HG03575 (cell line): Measurements from ENCODE around the gene DICER1.

Source experiments
- ATAC-seq: cut with Tn5 transposase; IDR thresholded peaks from one replicate; pipeline ENCODE4 v1.9.1; 2021; ENCODE audit not compliant: unreplicated experiment, insufficient number of reproducible peaks, low FRiP score; ENCODE audit errors: extremely low read depth

DICER1 gene

GRCh38 chr14:95068521-95068920, 88.8 kb downstream of the DICER1 start:
- no peak for ATAC-seq

- no peak for ATAC-seq
These were observed 89.2 kb downstream of the DICER1 start for GRCh38 chr14:95068080-95068479.

GRCh38 chr14:95067526-95067925, 89.8 kb downstream of the DICER1 start:
- ATAC-seq: no peak

DNA sequence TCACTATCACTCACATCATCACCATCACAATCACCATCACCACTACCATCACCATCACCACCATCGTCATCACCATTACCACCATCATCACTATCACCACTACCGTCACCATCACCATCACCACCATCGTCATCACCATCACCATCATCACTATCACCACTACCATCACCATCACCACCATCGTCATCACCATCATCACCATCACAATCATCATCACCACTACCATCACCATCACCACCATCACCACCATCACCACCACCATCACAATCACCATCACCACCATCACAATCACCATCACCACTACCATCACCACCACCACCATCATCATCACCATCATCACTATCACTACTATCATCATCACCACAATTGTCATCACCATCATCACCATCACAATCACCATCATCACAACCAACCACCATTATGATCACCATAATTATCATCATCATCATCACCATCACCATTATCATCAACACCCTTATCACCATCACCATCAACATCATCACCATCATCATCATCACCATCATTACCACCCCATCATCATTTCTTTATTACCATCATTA, 90.8 kb downstream of the DICER1 start:
- no peak for ATAC-seq

- ATAC-seq: no peak
These were observed 91.9 kb downstream of the DICER1 start for GRCh38 chr14:95065411-95065810.

DNA sequence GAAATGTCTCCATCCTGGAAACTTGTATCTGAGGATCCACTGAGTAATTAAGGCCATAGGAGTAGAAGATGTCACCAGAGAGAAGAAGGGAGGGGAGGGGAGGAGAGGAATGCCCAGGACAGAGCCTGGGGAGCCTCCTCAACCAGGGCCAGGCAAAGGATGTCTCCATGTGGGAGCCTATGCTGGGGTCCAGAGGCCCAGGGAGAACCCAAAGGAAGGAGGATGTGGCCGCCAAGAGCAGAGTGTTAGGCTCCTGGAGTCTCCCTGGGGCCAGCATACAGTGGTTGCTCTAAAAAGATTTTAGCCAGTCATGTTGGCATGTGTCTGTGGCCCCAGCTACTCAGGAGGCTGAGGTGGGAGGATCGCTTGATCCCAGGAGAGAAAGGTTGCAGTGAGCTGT, 92.6 kb downstream of the DICER1 start:
- no peak for ATAC-seq

DNA sequence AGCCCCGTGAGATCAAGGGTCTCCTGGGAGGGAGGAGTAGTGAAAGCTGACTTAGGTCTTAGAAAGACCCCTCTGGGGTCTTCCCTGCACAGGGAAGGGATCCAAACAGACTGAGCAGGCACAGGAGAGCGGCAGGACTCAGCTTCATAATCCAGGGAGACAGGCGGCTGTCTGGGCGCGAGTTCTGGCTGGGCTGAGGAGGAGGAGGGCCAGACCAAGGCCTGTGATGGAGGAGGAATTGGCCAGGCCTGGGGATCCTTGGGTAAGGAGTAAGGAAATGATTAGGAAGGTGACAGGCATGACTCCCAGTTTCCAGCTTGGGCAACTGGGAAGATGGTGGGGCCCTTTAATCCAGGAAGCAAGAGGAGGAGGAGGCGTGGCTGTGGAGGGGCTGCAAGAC, 93.1 kb downstream of the DICER1 start:
- no peak for ATAC-seq

- ATAC-seq: no peak
These were observed 93.9 kb downstream of the DICER1 start for GRCh38 chr14:95063391-95063790.

- no peak for ATAC-seq
These were observed 94.4 kb downstream of the DICER1 start for GRCh38 chr14:95062946-95063345.

DNA sequence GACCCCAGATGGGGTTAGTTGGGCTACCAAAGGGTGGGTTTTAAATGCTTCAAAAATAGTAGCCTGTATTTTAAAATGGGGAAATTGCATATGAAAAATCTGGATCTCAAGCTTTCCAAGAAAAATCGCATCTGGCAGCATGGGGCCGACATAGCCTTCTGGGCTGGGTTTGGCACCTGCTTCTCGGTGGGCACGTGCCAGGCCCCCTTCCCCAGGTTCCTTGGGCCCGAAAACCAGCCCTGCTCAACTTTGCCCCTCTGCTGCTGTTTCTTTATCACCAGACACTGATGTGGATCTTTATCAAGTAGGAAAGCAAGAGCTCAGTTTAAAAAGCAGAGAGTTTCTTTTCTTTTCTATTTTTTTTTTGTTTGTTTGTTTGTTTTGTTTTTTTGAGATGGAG, 95.1 kb downstream of the DICER1 start:
- ATAC-seq: no peak

DNA sequence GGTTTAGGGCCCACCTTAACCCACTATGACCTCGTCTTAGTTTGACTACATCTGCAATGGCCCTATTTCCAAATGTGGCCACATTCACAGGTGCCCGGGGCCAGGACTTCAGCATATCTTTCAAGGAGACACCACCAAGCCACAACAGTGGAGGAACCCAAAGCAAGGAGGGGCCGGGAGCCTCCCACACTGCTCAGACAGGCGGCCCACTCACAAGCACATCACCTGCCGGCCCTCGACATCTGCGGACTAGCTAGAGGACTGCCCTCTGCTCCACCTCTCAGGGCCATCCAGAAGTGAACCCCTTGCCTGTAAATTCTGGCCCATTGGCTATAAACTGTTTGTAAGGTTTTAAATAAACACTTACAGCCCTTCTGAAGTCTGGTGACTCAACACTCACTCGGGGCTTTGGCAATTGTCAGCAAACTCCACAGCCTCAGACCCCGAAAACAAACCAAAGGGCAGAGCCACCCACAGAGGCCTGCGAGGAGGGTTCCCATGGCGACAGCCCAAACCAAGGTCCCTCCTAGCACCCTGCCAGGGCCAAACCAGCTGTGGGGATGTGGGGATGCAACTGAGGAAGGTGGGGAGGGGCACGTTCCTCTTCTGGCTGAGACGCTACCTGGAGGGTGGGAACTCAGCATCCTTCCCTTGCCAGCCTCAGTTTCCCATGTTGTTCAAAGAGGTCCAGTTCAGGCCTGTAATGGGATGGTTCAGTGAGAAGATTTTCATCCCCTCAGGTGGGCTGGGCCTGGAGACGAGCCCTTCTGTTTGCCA, 95.8 kb downstream of the DICER1 start:
- no peak for ATAC-seq

- ATAC-seq: no peak
These were observed 98.2 kb downstream of the DICER1 start for GRCh38 chr14:95059126-95059525.

GRCh38 chr14:95058491-95058890, 98.8 kb downstream of the DICER1 start:
- ATAC-seq: no peak

- no peak for ATAC-seq
These were observed 99.5 kb downstream of the DICER1 start for GRCh38 chr14:95057851-95058250.

- ATAC-seq: no peak
These were observed 100.2 kb downstream of the DICER1 start for GRCh38 chr14:95057147-95057546.

DNA sequence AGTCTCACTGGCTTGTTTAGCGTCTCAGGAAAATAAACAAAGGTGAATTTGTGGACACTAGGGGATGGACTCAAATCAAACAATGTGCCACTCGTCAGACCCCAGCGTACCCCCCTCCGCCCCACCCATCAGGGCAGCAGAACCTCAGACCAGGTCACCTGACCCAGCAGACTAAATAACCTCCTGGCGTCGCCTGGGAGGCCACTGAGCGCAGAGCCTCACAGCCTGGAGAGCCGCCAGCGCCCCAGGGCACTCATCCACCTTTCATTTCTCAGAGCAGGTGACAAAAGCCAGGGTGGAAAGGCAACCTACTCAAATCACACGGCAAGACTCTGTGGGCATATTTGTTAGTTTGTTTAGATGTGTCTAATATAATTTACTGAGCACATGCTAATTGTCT, 100.9 kb downstream of the DICER1 start:
- ATAC-seq: no peak

- no peak for ATAC-seq
These were observed 102.0 kb downstream of the DICER1 start for GRCh38 chr14:95055318-95055717.

DNA sequence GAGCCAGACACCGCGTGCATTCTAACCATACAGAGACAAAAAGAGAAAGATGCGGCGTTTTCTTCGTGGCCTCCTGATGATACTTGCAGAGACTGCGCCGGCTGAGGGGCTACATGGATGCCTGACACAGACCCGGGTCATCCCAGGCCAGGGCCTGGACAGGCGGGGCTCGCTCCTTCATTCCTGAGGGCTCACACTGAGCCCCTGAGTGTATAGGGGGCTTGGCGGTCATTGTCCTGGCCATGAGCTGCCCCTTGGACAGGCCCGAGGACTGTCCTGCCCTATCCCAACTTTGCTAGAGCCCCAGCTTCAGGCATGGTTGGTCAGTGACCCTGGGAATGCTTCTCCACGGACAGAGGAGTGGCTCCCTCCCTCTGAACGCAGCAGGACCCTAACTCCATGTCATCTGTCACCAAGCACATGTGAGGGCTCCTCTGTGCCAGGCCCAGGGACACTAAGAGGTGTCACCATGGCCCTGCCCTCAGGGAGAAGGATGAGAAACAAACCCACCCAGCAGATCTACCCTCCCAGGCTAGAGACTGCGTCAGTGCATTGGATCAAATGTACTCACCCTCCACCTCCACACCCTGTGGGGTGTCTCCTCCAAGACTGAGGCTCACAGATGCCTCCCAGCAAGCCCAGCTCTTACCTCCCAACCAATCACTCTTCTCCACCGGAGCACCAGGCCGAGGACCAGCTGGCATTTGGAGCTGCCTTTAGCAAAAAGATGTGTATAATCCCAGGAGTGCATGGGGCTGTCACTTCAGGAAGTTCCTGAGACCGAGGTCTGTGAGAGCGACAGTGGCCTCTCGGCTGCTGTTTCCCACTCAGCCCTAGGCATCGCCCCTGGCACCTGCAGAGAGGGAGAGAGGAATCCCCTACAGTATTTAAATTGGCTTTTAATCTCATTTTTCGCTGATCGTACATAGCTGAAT, 102.7 kb downstream of the DICER1 start:
- no peak for ATAC-seq

GRCh38 chr14:95052016-95052585, 105.2 kb downstream of the DICER1 start:
- no peak for ATAC-seq

DNA sequence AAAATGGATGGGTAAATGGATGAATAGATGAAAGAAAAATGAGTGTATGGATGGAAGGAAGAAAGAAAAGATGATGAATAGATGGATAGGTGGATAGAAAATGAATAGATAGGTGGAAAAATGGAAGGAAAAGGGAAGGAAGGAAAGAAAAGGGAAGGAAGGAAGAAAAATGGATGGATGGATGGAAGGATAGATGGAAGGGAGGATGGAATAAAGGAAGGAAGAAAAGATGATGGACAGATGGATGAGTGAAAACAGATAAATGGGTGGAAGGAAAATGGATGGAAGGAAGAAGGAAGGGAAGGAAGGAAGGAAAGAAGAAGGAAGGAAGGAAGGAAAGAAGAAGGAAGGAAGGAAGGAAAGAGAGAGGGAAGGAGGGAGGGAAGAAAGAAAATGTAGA, 107.4 kb downstream of the DICER1 start:
- no peak for ATAC-seq
